DOHH2 (cell line): ENCODE data around the gene ABCF2.

Experiments
- H3F3A ChIP-seq: fragments of 200-600 bp; sonication (generic), shearing (Covaris generic); 2 replicates; pipeline ENCODE4 v1.6.0; 2016; ENCODE audit warnings: antibody characterized with exemption, mild to moderate bottlenecking; ENCODE audit not compliant: control insufficient read depth, insufficient read depth
- H3K27ac ChIP-seq: fragments of 200-600 bp; sonication (generic); 2 replicates; pipeline ENCODE4 v1.5.1; 2014; ENCODE audit warnings: low read depth, mild to moderate bottlenecking, low read length, moderate library complexity
- H3K27me3 ChIP-seq: fragments of 200-600 bp; sonication (generic); 2 replicates; pipeline ENCODE4 v1.6.1; 2014; ENCODE audit warnings: mild to moderate bottlenecking, low read length, mixed read lengths; ENCODE audit not compliant: control insufficient read depth
- H3K36me3 ChIP-seq: fragments of 200-600 bp; sonication (generic); 2 replicates; pipeline ENCODE4 v1.6.1; 2014; ENCODE audit warnings: mild to moderate bottlenecking, low read length, moderate library complexity, mixed read lengths; ENCODE audit not compliant: control insufficient read depth
- H3K4me1 ChIP-seq: fragments of 200-600 bp; sonication (generic); 2 replicates; pipeline ENCODE4 v1.6.1; 2014; ENCODE audit warnings: mild to moderate bottlenecking, low read length, mixed read lengths; ENCODE audit not compliant: control insufficient read depth
- H3K4me2 ChIP-seq: fragments of 200-600 bp; sonication (generic); 2 replicates; pipeline ENCODE4 v1.6.0; 2014; ENCODE audit warnings: mild to moderate bottlenecking, low read length, moderate library complexity
- H3K4me3 ChIP-seq: fragments of 200-600 bp; sonication (generic); 2 replicates; pipeline ENCODE4 v1.5.1; 2014; ENCODE audit warnings: mild to moderate bottlenecking, low read length, mixed read lengths
- H3K79me2 ChIP-seq: fragments of 200-600 bp; sonication (generic); 2 replicates; pipeline ENCODE4 v1.6.1; 2014; ENCODE audit warnings: mild to moderate bottlenecking, low read length, mixed read lengths; ENCODE audit not compliant: control insufficient read depth
- H3K9me2 ChIP-seq: fragments of 200-600 bp; sonication (generic); replicated peaks from 2 replicates; pipeline ENCODE4 v1.6.1; 2014; ENCODE audit warnings: mild to moderate bottlenecking, low read length, mixed read lengths; ENCODE audit not compliant: control insufficient read depth
- H3K9me3 ChIP-seq: fragments of 200-600 bp; sonication (generic); 2 replicates; pipeline ENCODE4 v1.6.1; 2014; ENCODE audit warnings: antibody characterized with exemption, low read length, mixed read lengths; ENCODE audit not compliant: control insufficient read depth, insufficient read depth
- H4K20me1 ChIP-seq: fragments of 200-600 bp; sonication (generic); 2 replicates; pipeline ENCODE4 v1.6.0; 2014; ENCODE audit warnings: low read depth, mild to moderate bottlenecking, antibody characterized with exemption, low read length, moderate library complexity; ENCODE audit not compliant: control insufficient read depth, insufficient read depth
- CTCF ChIP-seq: fragments of 200-600 bp; sonication (generic); IDR thresholded peaks from one replicate; pipeline ENCODE4 v1.5.1; 2014; ENCODE audit warnings: antibody characterized with exemption, mild to moderate bottlenecking, low read depth, low read length; ENCODE audit not compliant: poor library complexity, severe bottlenecking
- EZH2phosphoT487 ChIP-seq: fragments of 200-600 bp; sonication (generic); IDR thresholded peaks from 2 replicates; pipeline ENCODE4 v1.6.1; 2017; ENCODE audit warnings: borderline replicate concordance, mild to moderate bottlenecking, antibody characterized with exemption, low read length, moderate library complexity, mixed read lengths

Gene ABCF2

GRCh38 chr7:151194188-151194587 lies 32.8 kb downstream of the ABCF2 start:
- H3F3A ChIP-seq: no peaks in the 10 kb centered on the region
- no peaks in the 10 kb centered on the region for H3K4me1 ChIP-seq
- no peaks in the 10 kb centered on the region for H3K36me3 ChIP-seq
- H3K4me2 ChIP-seq: no peak overlapping the region
- no peaks in the 10 kb centered on the region for H3K79me2 ChIP-seq
- no peak overlapping the region for H3K27ac ChIP-seq
- no peaks in the 10 kb centered on the region for H3K9me3 ChIP-seq
- TF ChIP-seq CTCF (no peak), EZH2phosphoT487 (no peak)
- no peak overlapping the region for H3K4me3 ChIP-seq
- H3K27me3 ChIP-seq: peaks cover 29% of the 10 kb centered on the region
- H3K9me2 ChIP-seq: no peaks in the 10 kb centered on the region
- no peaks in the 10 kb centered on the region for H4K20me1 ChIP-seq

- no peaks in the 10 kb centered on the region for H3F3A ChIP-seq
- no peaks in the 10 kb centered on the region for H3K9me2 ChIP-seq
- H3K79me2 ChIP-seq: no peaks in the 10 kb centered on the region
- no peak overlapping the region for H3K4me2 ChIP-seq
- peaks cover 35% of the 10 kb centered on the region for H3K27me3 ChIP-seq
- no peak for TF ChIP-seq EZH2phosphoT487
- no peak for TF ChIP-seq CTCF
- no peaks in the 10 kb centered on the region for H3K9me3 ChIP-seq
- H3K27ac ChIP-seq: no peak overlapping the region
- H3K4me3 ChIP-seq: no peak overlapping the region
- no peaks in the 10 kb centered on the region for H3K4me1 ChIP-seq
- H4K20me1 ChIP-seq: no peaks in the 10 kb centered on the region
- no peaks in the 10 kb centered on the region for H3K36me3 ChIP-seq
These were observed 33.6 kb downstream of the ABCF2 start for GRCh38 chr7:151193203-151193978.

GRCh38 chr7:151192002-151192539 lies 34.9 kb downstream of the ABCF2 start:
- Histone ChIP-seq H3K27me3 (peaks cover 40% of the 10 kb centered on the region), H3K79me2 (no peaks in the 10 kb centered on the region)

More at GRCh38 chr7:151192002-151192539, 34.9 kb downstream of the ABCF2 start:
- Histone ChIP-seq H3K4me1 (peaks cover 8% of the 10 kb centered on the region; the same call in 1 of the 2 replicates), H3F3A (no peaks in the 10 kb centered on the region), H3K9me3 (no peaks in the 10 kb centered on the region), H3K36me3 (no peaks in the 10 kb centered on the region), H3K9me2 (no peaks in the 10 kb centered on the region), H3K4me2 (no peak overlapping the region), H3K4me3 (no peak overlapping the region), H3K27ac (no peak overlapping the region), H4K20me1 (no peaks in the 10 kb centered on the region)
- no peak for TF ChIP-seq CTCF
- no peak for TF ChIP-seq EZH2phosphoT487
